HCT116 (cell line): ENCODE measurements around the gene FAM171A2. TPM values are rescaled to one million over a fixed set of nuclear protein-coding genes. Genes with fewer than 3 reads are reported as not detected.
"Not testable (repeated sequence)": the region's sequence is repeated elsewhere in the genome, so short reads cannot be mapped to it uniquely, and the experiment has no call there.

Experiments
- ATAC-seq: fragments of 200-7000 bp; cut with Tn5 transposase; 2 replicates; pipeline ENCODE4 v1.9.1; 2020; ENCODE audit warnings: mild to moderate bottlenecking, moderate library complexity
- BruUV-seq: library from RNA; stranded (reverse); fragments of 400-500 nt; replicated peaks from 2 replicates; lab custom pipeline; 2021; lab: Mats Ljungman, UMichigan
- CTCF ChIA-PET: fragments of 300-600 bp; sonication (Branson Sonifier 250); formaldehyde crosslinking; loops from one replicate; lab custom pipeline; 2021; ENCODE audit warnings: antibody characterized with exemption; lab: Charles Lee
- POLR2A ChIA-PET: fragments of 300-600, 350-600 bp; sonication (Branson Sonifier 250); formaldehyde crosslinking; loops from one replicate; lab custom pipeline; 2021; ENCODE audit warnings: antibody characterized with exemption; lab: Charles Lee
- RAD21 ChIA-PET, 2 experiments: fragments of 300-600 bp; sonication (Branson Sonifier 250); formaldehyde crosslinking; loops; one replicate each; lab custom pipeline; 2023; ENCODE audit warnings: low total read pairs in 2 of 2; ENCODE audit not compliant: uncharacterized antibody in 2 of 2, unreplicated experiment in 2 of 2, low non-redundant PET in 1 of 2; lab: Charles Lee
- DNase-seq: peaks from one replicate; pipeline ENCODE4 v3.0.0-alpha.2; 2010; ENCODE audit warnings: low read depth, low spot score
- H2AFZ ChIP-seq: fragments of 200-600 bp; shearing (Covaris generic), sonication (generic); 2 replicates; pipeline ENCODE4 v1.6.1; 2017; ENCODE audit warnings: low read depth, mixed run types, mixed read lengths, antibody characterized with exemption, low read length; ENCODE audit not compliant: poor library complexity, severe bottlenecking
- H3K27ac ChIP-seq: 2 replicates; pipeline ENCODE4 v1.5.1; 2012; ENCODE audit warnings: low read depth, low read length
- H3K27me3 ChIP-seq: fragments of 200-600 bp; sonication (generic); 2 replicates; pipeline ENCODE4 v1.6.1; 2016; ENCODE audit warnings: mixed run types, low read length, mixed read lengths; ENCODE audit not compliant: insufficient read depth
- H3K36me3 ChIP-seq, 2 experiments: fragments of 200-500 bp in 1 of 2; fragments of 200-600 bp in 1 of 2; sonication (Bioruptor generic) in 1 of 2; sonication (generic) in 1 of 2; 2 replicates each; pipeline versions ENCODE4 v1.5.1 to v1.6.1; 2014 to 2016; ENCODE audit warnings: low read length in 2 of 2, inconsistent platforms in 1 of 2, mixed read lengths in 1 of 2, mixed run types in 1 of 2; ENCODE audit not compliant: insufficient read depth in 2 of 2, control insufficient read depth in 1 of 2
- H3K4me1 ChIP-seq, 2 experiments: fragments of 200-600 bp in 1 of 2; sonication (generic) in 1 of 2; 2 replicates each; pipeline versions ENCODE4 v1.5.1 to v1.6.1; 2012 to 2017; ENCODE audit warnings: low read length in 2 of 2, inconsistent platforms in 1 of 2, mild to moderate bottlenecking in 1 of 2, mixed read lengths in 1 of 2, mixed run types in 1 of 2, moderate library complexity in 1 of 2; ENCODE audit not compliant: insufficient read depth in 2 of 2, control insufficient read depth in 1 of 2
- H3K4me2 ChIP-seq: fragments of 200-600 bp; sonication (generic); 2 replicates; pipeline ENCODE4 v1.6.1; 2017; ENCODE audit warnings: mixed run types, low read length, mixed read lengths
- H3K4me3 ChIP-seq, 2 experiments: fragments of 200-600 bp in 1 of 2; sonication (generic) in 1 of 2; replicated peaks in 1 of 2; 2 replicates each; pipeline ENCODE4 v1.5.1; 2011 to 2016; ENCODE audit warnings: low read length in 2 of 2, control low read depth in 1 of 2, low read depth in 1 of 2, mild to moderate bottlenecking in 1 of 2, mixed read lengths in 1 of 2, mixed run types in 1 of 2
- H3K79me2 ChIP-seq: fragments of 200-600 bp; sonication (generic); 2 replicates; pipeline ENCODE4 v1.6.1; 2017; ENCODE audit warnings: mild to moderate bottlenecking, mixed run types, low read length, moderate library complexity, mixed read lengths; ENCODE audit not compliant: insufficient read depth
- H3K9ac ChIP-seq: fragments of 200-600 bp; sonication (generic); 2 replicates; pipeline ENCODE4 v1.6.1; 2016; ENCODE audit warnings: low read length, mixed read lengths
- H3K9me2 ChIP-seq: fragments of 200-600 bp; sonication (generic), shearing (Covaris generic); 2 replicates; pipeline ENCODE4 v1.6.1; 2017; ENCODE audit warnings: mixed run types, mild to moderate bottlenecking, moderate library complexity; ENCODE audit not compliant: insufficient read depth
- H3K9me3 ChIP-seq, 2 experiments: fragments of 200-500 bp in 1 of 2; fragments of 200-600 bp in 1 of 2; sonication (Bioruptor generic) in 1 of 2; sonication (generic) in 1 of 2; 2 replicates each; pipeline ENCODE4 v1.6.1; 2014 to 2017; ENCODE audit warnings: low read length in 2 of 2, mixed read lengths in 2 of 2, inconsistent platforms in 1 of 2, low read depth in 1 of 2, mild to moderate bottlenecking in 1 of 2, mixed run types in 1 of 2, moderate library complexity in 1 of 2; ENCODE audit not compliant: control insufficient read depth in 1 of 2, insufficient read depth in 1 of 2
- H4K20me1 ChIP-seq: fragments of 200-600 bp; sonication (generic), shearing (Covaris generic); 2 replicates; pipeline ENCODE4 v1.6.1; 2017; ENCODE audit warnings: mixed run types, mild to moderate bottlenecking, moderate library complexity; ENCODE audit not compliant: insufficient read depth
- intact Hi-C: fragments of 100-400 bp; cut with micrococcal nuclease; formaldehyde crosslinking; loops from 2 replicates; pipeline ENCODE4 v1.10.0; 2022
- total RNA-seq: library from RNA; stranded (reverse); gene quantifications from one replicate; pipeline ENCODE4 v1.2.1, GENCODE V29; 2021; ENCODE audit not compliant: unreplicated experiment

FAM171A2 gene
- total RNA-seq, 1 experiment from 2014 or later = 18.0 TPM

DNA sequence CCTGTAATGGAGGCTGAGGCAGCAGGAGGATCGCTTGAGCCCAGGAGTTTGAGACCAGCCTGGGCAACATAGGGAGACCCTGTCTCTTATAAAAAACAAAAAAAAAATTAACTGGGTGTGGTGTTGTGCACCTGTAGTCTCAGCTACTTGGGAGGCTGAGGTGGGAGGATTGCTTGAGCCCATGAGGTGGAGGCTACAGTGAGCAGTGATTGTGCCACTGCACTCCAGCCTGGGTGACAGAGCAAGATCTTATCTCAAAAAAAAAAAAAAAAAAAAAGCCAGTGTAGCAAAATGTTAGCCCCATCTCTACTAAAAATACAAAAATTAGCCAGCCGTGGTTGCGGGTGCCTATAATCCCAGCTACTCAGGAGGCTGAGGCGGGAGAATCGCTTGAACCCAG lies 33.4 kb downstream of the FAM171A2 start:
- H3K36me3 ChIP-seq, BruUV-seq, RAD21 ChIA-PET, ATAC-seq, H3K4me2 ChIP-seq, H2AFZ ChIP-seq, intact Hi-C loops, H4K20me1 ChIP-seq, H3K27me3 ChIP-seq, H3K9ac ChIP-seq, H3K9me2 ChIP-seq, H3K9me3 ChIP-seq, H3K4me3 ChIP-seq, H3K27ac ChIP-seq, DNase-seq: not testable (repeated sequence)
- POLR2A ChIA-PET = interaction anchor here (0.8 to 1.5 kb wide), 2 partner anchors 15 to 126 kb away, joined by 4 to 7 read pairs; partner anchors contain the start of gene GRN
- CTCF ChIA-PET = interaction anchor here (0.6 to 2.3 kb wide), 10 partner anchors 21 to 192 kb away, joined by 3 to 13 read pairs (median 4); partner anchors contain the start of gene FAM171A2
- Histone ChIP-seq H3K79me2 (peaks cover 13% of the 10 kb centered on the region; the same call in 1 of the 2 replicates), H3K4me1 (peaks cover 18 to 34% of the 10 kb centered on the region in 2 experiments)

DNA sequence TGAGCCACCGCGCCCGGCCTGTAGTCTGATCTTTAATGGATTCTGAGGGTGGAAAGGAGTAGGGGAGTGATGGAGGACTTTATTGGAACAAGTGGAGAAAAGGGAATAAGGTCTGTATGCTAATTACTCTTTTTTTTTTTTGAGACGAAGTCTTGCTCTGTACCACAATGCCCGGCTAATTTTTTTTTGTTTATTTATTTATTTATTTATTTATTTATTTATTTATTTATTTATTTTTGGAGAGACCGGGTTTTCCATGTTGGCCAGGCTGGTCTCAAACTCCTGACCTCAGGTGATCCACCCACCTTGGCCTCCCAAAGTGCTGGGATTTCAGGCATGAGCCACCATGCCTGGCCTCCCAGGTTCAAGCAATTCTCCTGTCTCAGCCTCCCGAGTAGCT lies 34.1 kb downstream of the FAM171A2 start:
- H2AFZ ChIP-seq, H3K36me3 ChIP-seq, POLR2A ChIA-PET, H3K4me2 ChIP-seq, H3K9me3 ChIP-seq, H3K9ac ChIP-seq, H3K9me2 ChIP-seq, H4K20me1 ChIP-seq, BruUV-seq, H3K27me3 ChIP-seq, H3K4me3 ChIP-seq, intact Hi-C loops, DNase-seq, RAD21 ChIA-PET, H3K27ac ChIP-seq, ATAC-seq: not testable (repeated sequence)
- Histone ChIP-seq H3K4me1 (peaks cover 18 to 34% of the 10 kb centered on the region in 2 experiments), H3K79me2 (peaks cover 16% of the 10 kb centered on the region)
- CTCF ChIA-PET = interaction anchor here (1.1 to 2.3 kb wide), 2 partner anchors 193 to 228 kb away, joined by 3 to 13 read pairs; partner anchors contain the start of gene FZD2
